ENCODE results near the gene RCE1. TPM values are rescaled to one million over a fixed set of nuclear protein-coding genes. Genes with fewer than 3 reads are reported as not detected.
"Not testable (repeated sequence)": the region's sequence is repeated elsewhere in the genome, so short reads cannot be mapped to it uniquely, and the experiment has no call there.

Gene RCE1
- total and polyA plus RNA-seq, 7 donors, result 3.1 to 13.2 (median 4.7) TPM

DNA sequence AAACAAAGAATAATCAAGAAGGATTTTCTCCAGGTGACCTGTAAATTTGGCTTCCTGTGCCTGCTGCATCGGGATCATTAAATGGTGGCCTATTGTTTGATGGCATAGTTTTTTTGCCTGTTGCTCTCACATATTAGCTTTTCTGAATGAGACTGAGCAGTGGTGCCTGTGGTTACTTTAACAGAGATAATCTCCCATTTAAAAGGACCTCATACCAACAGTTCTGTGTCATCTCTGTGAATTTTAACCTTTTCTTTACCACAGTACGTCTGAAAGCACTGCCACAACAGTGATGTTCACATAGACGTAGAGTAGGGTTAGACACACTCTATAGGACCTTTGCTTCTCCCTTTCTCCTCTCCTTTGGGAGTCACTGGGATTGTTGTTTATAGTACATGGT lies 22.9 kb upstream of the RCE1 start:
- Histone ChIP-seq H3K36me3 (ENCODE audit: insufficient read depth in 1 of 2, low read depth in 1 of 2) (no peaks in the 10 kb centered on the region), H3K27me3 (ENCODE audit: insufficient read depth in 3 of 3, low read length in 2 of 3) (no peaks in the 10 kb centered on the region), H3K4me1 (no peaks in the 10 kb centered on the region), H3K27ac (no peak overlapping the region), H3K9me3 (no peaks in the 10 kb centered on the region), H3K4me3 (no peak overlapping the region)
- TF ChIP-seq, protein P1, sequence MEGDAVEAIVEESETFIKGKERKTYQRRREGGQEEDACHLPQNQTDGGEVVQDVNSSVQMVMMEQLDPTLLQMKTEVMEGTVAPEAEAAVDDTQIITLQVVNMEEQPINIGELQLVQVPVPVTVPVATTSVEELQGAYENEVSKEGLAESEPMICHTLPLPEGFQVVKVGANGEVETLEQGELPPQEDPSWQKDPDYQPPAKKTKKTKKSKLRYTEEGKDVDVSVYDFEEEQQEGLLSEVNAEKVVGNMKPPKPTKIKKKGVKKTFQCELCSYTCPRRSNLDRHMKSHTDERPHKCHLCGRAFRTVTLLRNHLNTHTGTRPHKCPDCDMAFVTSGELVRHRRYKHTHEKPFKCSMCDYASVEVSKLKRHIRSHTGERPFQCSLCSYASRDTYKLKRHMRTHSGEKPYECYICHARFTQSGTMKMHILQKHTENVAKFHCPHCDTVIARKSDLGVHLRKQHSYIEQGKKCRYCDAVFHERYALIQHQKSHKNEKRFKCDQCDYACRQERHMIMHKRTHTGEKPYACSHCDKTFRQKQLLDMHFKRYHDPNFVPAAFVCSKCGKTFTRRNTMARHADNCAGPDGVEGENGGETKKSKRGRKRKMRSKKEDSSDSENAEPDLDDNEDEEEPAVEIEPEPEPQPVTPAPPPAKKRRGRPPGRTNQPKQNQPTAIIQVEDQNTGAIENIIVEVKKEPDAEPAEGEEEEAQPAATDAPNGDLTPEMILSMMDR (IDR thresholded peaks at IDR 0.05), result no peak
- intact Hi-C loops (cut with DNase I), result no loop called here
- WGBS, 3 donors, result 76 to 83% (median 77%) methylated on average over 3 of the region's 3 CpGs
- DNase-seq (no peak), ATAC-seq (no peak)

DNA sequence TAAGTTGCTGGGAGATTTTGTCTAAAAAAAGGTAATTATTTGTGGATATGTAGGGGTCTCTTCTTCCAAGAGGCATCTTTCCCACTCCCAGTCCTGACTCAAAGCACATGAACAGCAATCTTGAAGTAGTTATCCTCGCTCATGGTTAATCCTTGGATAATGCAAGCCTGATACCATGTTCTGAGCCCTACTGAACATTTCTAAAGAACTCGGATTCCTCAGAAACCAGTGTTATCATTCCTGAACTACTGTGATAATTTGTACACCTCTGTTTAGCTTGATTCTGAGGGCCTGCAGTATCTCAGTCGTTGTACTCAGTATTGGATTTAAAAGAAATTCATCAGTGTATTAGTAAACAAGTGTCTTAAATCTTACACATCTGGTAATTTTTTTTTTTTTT lies 22.3 kb upstream of the RCE1 start:
- Histone ChIP-seq H3K36me3 (ENCODE audit: insufficient read depth in 1 of 2, low read depth in 1 of 2) (no peaks in the 10 kb centered on the region), H3K4me1 (no peaks in the 10 kb centered on the region), H3K27ac (no peak overlapping the region), H3K9me3 (no peaks in the 10 kb centered on the region), H3K4me3 (no peak overlapping the region), H3K27me3 (ENCODE audit: insufficient read depth in 3 of 3, low read length in 2 of 3) (no peaks in the 10 kb centered on the region)
- 80 to 91% (median 83%) methylated on average over 3 of the region's 3 CpGs for WGBS, 3 donors
- no peak for DNase-seq
- TF ChIP-seq, protein P1 (IDR thresholded peaks at IDR 0.05), result no peak
- ATAC-seq, result no peak
- intact Hi-C loops (cut with DNase I), result no loop called here

DNA sequence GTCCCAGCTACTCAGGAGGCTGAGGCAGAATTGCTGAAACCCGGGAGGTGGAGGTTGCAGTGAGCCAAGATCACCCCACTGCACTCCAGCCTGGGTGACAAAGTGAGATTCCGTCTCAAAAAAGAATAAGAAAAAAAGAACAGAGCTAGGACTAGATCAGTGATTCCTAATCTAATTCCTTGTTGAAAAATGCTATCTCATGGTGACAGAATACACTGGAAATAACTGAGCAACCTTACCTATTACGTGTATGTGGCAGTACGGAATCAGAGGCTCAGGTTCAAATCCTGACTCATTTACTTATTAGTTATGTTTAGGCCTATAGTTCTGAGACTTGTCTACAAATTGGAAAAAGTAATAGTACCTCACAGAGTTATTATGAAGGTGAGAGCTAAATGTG lies 19.5 kb upstream of the RCE1 start:
- H3K27me3 ChIP-seq (ENCODE audit: insufficient read depth in 3 of 3, low read length in 2 of 3), result no peaks in the 10 kb centered on the region
- TF ChIP-seq, protein P1 (IDR thresholded peaks at IDR 0.05), result no peak
- no peaks in the 10 kb centered on the region for H3K4me1 ChIP-seq
- H3K4me3 ChIP-seq, result no peak overlapping the region
- 96 to 98% (median 97%) methylated on average over 4 of the region's 4 CpGs for WGBS, 3 donors
- ATAC-seq (no peak), DNase-seq (no peak)
- H3K36me3 ChIP-seq (ENCODE audit: insufficient read depth in 1 of 2, low read depth in 1 of 2), result no peaks in the 10 kb centered on the region
- intact Hi-C loops (cut with DNase I), result no loop called here
- H3K27ac ChIP-seq, result no peak overlapping the region
- H3K9me3 ChIP-seq, result no peaks in the 10 kb centered on the region

DNA sequence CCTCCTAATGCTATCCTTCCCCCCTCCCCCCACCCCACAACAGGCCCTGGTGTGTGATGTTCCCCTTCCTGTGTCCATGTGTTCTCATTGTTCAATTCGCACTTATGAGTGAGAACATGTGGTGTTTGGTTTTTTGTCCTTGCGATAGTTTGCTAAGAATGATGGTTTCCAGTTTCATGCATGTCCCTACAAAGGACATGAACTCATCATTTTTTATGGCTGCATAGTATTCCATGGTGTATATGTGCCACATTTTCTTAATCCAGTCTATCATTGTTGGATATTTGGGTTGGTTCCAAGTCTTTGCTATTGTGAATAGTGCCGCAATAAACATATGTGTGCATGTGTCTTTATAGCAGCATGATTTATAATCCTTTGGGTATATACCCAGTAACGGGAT lies 18.7 kb upstream of the RCE1 start:
- WGBS, 3 donors, result 96 to 98% (median 97%) methylated on average over 3 of the region's 4 CpGs

DNA sequence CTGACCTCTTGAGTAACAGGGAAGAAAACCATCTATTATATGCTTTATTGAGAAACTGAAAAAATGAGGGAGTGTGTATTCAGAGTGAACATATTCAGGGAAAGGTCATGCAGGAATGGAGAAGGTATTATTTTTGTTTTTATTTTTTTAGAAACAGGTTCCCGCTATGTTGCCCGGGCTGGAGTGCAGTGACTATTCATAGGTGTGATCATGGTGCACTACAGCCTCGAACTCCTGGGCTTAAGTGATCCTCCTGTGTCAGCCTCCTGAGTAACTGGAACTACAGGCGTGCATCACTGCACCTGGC lies 8.7 kb upstream of the RCE1 start:
- H3K4me3 ChIP-seq, result no peak overlapping the region
- H3K27ac ChIP-seq, result no peak overlapping the region
- H3K9me3 ChIP-seq, result no peaks in the 10 kb centered on the region
- peaks cover 0 to 5% of the 10 kb centered on the region in 2 donors for H3K36me3 ChIP-seq (ENCODE audit: insufficient read depth in 1 of 2, low read depth in 1 of 2)
- DNase-seq (no peak), ATAC-seq (peak in 1 of 4 donors; percentile 28)
- no peaks in the 10 kb centered on the region for H3K4me1 ChIP-seq
- WGBS, 3 donors, result 59 to 67% (median 62%) methylated on average over 4 of the region's 4 CpGs
- TF ChIP-seq, protein P1 (IDR thresholded peaks at IDR 0.05), result no peak
- intact Hi-C loops (cut with DNase I), result loop anchor here (1.0 to 5.0 kb wide), 6 partner anchors 140 to 427 kb away; partner anchors contain the start of genes CCDC87 (in 1 of the 2) and CCS (in 1 of the 2)
- H3K27me3 ChIP-seq (ENCODE audit: insufficient read depth in 3 of 3, low read length in 2 of 3), result no peaks in the 10 kb centered on the region

More for the DNA sequence above, 18.7 kb upstream of the RCE1 start:
- H3K4me3 ChIP-seq; H3K27me3 ChIP-seq (ENCODE audit: insufficient read depth in 3 of 3, low read length in 2 of 3); H3K9me3 ChIP-seq; H3K4me1 ChIP-seq; ATAC-seq; H3K36me3 ChIP-seq (ENCODE audit: insufficient read depth in 1 of 2, low read depth in 1 of 2); intact Hi-C loops (cut with DNase I); DNase-seq; H3K27ac ChIP-seq: not testable (repeated sequence)

Measured in psoas muscle (tissue), 8 donors.